GM12864 (cell line): Measurements from ENCODE around the gene SMAP2.

Experiments used
- DNase-seq: peaks from one replicate; pipeline ENCODE4 v3.0.0-alpha.2; 2011; ENCODE audit warnings: low read depth
- H3K4me3 ChIP-seq: 2 replicates; pipeline ENCODE4 v1.5.1; 2011; ENCODE audit warnings: mild to moderate bottlenecking, low read depth, low read length, control low read depth
- CTCF ChIP-seq: IDR thresholded peaks from 2 replicates; pipeline ENCODE4 v1.5.1; 2011; ENCODE audit warnings: low read depth, mild to moderate bottlenecking, moderate library complexity, low read length, control low read depth, inconsistent platforms; ENCODE audit errors: missing control alignments

Gene SMAP2

GRCh38 chr1:40450495-40451237 lies 77.1 kb downstream of the SMAP2 start:
- peak overlapping the region; percentile 74 for H3K4me3 ChIP-seq
- no peak for TF ChIP-seq CTCF
- peak; percentile 76 for DNase-seq

- no peak for TF ChIP-seq CTCF
- no peak for DNase-seq
- peak overlapping the region; percentile 74 for H3K4me3 ChIP-seq
Measured at GRCh38 chr1:40451238-40451585, 77.7 kb downstream of the SMAP2 start.

GRCh38 chr1:40454873-40455272 lies 81.3 kb downstream of the SMAP2 start:
- no peak for TF ChIP-seq CTCF
- H3K4me3 ChIP-seq = no peak overlapping the region
- DNase-seq = no peak

- TF ChIP-seq CTCF = no peak
- H3K4me3 ChIP-seq = no peak overlapping the region
- DNase-seq = no peak
Measured at GRCh38 chr1:40462956-40463590, 89.5 kb downstream of the SMAP2 start.

GRCh38 chr1:40469327-40469726 lies 95.8 kb downstream of the SMAP2 start:
- TF ChIP-seq CTCF = no peak
- DNase-seq = no peak

More at GRCh38 chr1:40469327-40469726, 95.8 kb downstream of the SMAP2 start:
- no peak overlapping the region for H3K4me3 ChIP-seq
